Right lobe of liver (tissue), 4 donors: ENCODE results near the gene CALML3.

Experiments
- CTCF ChIP-seq, 4 donors: fragments of 200-600 bp in 3 of 4; fragments of 450-650 bp in 1 of 4; IDR thresholded peaks; one replicate each; pipeline versions ENCODE4 v1.5.1 to v1.8.0; 2016 to 2022; ENCODE audit warnings: antibody characterized with exemption in 4 of 4, mild to moderate bottlenecking in 2 of 4
- POLR2A ChIP-seq: fragments of 450-650 bp; IDR thresholded peaks from one replicate; pipeline ENCODE4 v1.6.1; 2017; ENCODE audit warnings: antibody characterized with exemption, mild to moderate bottlenecking
- donor health status: DM: no; HTN: no; CAD: no.
- donor health status: DM: no; HTN: no; CAD: no.
- donor health status: DM: no; HTN: yes; CAD: no.

DNA sequence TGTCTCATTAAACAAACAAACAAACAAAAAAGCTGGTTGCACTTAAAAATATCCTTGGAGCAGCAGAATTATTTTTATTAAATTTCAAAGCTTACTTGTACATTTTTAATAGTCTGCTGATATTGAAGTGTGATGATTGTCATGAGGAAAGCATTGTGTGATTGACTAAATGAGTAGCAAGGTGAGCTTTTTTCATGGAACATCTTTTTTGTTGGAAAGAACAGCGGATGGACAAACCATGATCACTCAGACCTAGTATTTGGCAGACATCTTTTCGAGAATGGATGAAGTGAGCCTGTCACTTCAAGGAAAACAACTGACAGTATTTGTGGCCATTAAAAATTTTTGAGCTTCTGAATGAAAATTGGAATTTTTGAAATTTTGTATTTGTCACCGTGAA lies 5.7 kb upstream of the CALML3 start:
- TF ChIP-seq CTCF (IDR thresholded peaks at IDR 0.05) (no peak), POLR2A (no peak)
